Hypothalamus (tissue), 51 donors: ENCODE measurements around the gene HIRIP3.
"Not testable (repeated sequence)": the region's sequence is repeated elsewhere in the genome, so short reads cannot be mapped to it uniquely, and the experiment has no call there.

Source experiments
- DNase-seq, 51 donors: peaks; one replicate each; lab custom pipeline; 2025; lab: John Stamatoyannopoulos, UW

The HIRIP3 gene

DNA sequence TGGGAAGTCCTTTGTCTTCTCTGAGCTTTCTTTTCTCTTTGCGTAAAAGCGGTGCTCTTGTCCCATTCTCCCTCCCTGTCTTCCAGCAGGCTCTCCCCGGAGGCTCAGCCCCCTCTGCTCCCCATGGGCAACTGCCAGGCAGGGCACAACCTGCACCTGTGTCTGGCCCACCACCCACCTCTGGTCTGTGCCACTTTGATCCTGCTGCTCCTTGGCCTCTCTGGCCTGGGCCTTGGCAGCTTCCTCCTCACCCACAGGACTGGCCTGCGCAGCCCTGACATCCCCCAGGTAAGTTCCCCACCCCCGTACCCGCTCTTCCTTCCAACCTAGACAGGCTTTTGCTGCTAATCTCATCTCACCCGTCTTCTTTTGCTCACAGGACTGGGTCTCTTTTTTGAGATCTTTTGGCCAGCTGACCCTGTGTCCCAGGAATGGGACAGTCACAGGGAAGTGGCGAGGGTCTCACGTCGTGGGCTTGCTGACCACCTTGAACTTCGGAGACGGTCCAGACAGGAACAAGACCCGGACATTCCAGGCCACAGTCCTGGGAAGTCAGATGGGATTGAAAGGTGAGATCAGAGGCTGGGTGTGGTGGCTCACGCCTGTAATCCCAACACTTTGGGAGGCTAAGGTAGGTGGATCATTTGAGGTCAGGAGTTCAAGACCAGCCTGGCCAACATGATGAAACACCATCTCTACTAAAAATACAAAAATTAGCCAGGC is 32.2 kb downstream of the HIRIP3 start:
- DNase-seq = no peak

GRCh38 chr16:29962344-29962994 is 32.9 kb downstream of the HIRIP3 start:
- DNase-seq = peak in 5 of 51 donors; percentile 4 to 51 (median 19)

- DNase-seq = peak; percentile 46 to 94 (median 82)
These were observed 33.7 kb downstream of the HIRIP3 start, which contains the start of gene TMEM219 for GRCh38 chr16:29961479-29962343. Gene TMEM219, plus strand, starts transcription at chr16:29962079. Its CDS starts 1,065 bp downstream, at chr16:29963144.

- no peak for DNase-seq
These were observed 34.3 kb downstream of the HIRIP3 start for GRCh38 chr16:29961127-29961478.

- DNase-seq = not testable (repeated sequence)
These were observed 35.6 kb downstream of the HIRIP3 start for GRCh38 chr16:29959821-29960220.

GRCh38 chr16:29959293-29959692 is 36.1 kb downstream of the HIRIP3 start:
- no peak for DNase-seq

GRCh38 chr16:29958756-29959155 is 36.7 kb downstream of the HIRIP3 start:
- DNase-seq = no peak

DNA sequence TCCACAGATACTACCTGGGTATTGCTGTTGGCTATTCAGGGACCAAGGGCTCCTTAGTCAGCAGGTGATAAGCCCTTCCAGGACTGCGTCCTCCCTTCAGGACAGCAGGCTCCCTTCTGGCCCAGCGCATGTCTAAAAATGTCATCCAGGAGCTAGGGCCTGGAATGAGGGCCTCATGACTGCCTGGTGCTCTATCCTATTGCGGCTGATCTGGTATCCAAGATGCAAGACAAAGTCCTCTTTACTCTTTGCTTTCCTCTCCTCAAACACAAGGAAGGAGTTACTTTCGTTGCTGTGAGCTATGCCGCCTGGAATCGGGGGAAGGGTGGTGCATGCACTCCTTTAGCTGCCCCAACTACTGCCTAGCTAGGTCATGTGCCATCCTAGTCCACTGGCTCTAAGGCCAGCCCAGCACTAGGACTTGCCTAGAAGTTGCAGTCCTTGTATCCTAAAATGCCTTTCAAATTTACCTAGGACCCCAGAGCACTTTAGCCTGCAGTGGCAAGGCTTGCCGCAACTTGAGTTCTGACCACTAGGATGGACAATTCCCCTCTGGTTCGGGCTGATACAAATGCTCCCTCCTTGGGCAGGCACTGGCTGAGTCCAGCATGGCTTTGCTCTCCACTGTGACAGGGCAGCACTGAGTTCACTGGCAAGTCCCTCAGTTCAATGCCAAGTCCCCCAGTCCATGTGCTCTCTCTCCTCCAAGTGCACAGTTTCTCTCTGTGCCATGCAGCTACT is 43.6 kb downstream of the HIRIP3 start:
- no peak for DNase-seq

- DNase-seq = no peak
These were observed 44.5 kb downstream of the HIRIP3 start for GRCh38 chr16:29950806-29951461.

DNA sequence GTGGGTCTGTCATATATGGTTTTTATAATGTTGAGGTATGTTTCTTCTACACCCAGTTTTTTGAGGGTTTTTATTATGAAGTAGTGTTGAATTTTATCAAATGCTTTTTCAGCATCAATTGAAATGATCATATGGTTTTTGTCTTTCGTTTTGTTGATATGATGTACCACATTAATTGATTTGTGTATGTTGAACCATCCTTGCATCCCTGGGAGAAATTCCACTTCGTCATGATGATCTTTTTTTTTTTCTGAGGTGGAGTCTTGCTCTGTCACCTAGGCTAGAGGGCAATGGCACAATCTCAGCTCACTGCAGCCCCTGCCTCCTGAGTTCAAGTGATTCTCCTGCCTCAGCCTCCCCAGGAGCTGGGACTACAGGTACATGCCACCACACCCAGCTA is 47.5 kb downstream of the HIRIP3 start:
- no peak for DNase-seq

GRCh38 chr16:29943846-29944799 is 51.3 kb downstream of the HIRIP3 start:
- peak in 2 of 51 donors; percentile 13 to 54 for DNase-seq
